Adrenal gland (tissue), 5 donors: ENCODE measurements around the gene TNS2.

Experiments used
- CTCF ChIP-seq, 6 experiments: fragments of 450-650 bp in 4 of 6; fragments of 200-600 bp in 2 of 6; sonication (generic) in 1 of 6; IDR thresholded peaks; 1 replicate in 5 of 6; 2 replicates in 1 of 6; pipeline versions ENCODE4 v1.5.1 to v1.8.0; 2016 to 2021; ENCODE audit warnings: antibody characterized with exemption in 6 of 6, mild to moderate bottlenecking in 2 of 6, moderate library complexity in 1 of 6
- POLR2A ChIP-seq, 2 donors: fragments of 450-650 bp; IDR thresholded peaks; one replicate each; pipeline ENCODE4 v1.6.1; 2017; ENCODE audit warnings: antibody characterized with exemption in 2 of 2, mild to moderate bottlenecking in 2 of 2, moderate library complexity in 1 of 2
- donor health status: DM: no; HTN: no; CAD: no.

GRCh38 chr12:53012928-53013327 is 36.9 kb upstream of the TNS2 start:
- no peak for TF ChIP-seq POLR2A (IDR thresholded peaks at IDR 0.05)
- no peak for TF ChIP-seq CTCF (IDR thresholded peaks at IDR 0.05)
